ENCODE data around the gene MYH9. TPM values are rescaled to one million over a fixed set of nuclear protein-coding genes. Genes with fewer than 3 reads are reported as not detected.

The MYH9 gene
- polyA plus RNA-seq, 3 donors: 257 to 295 (median 274) TPM

- DNase-seq (ENCODE audit: low read depth in 3 of 3, low spot score in 2 of 3): no peak
Observed at GRCh38 chr22:36387709-36387958, 133 bp downstream of the MYH9 start.

- DNase-seq (ENCODE audit: low read depth in 3 of 3, low spot score in 2 of 3): no peak
Observed at GRCh38 chr22:36386900-36387708, 663 bp downstream of the MYH9 start.

GRCh38 chr22:36386351-36386899 lies 1.3 kb downstream of the MYH9 start:
- no peak for DNase-seq (ENCODE audit: low read depth in 3 of 3, low spot score in 2 of 3)

- DNase-seq (ENCODE audit: low read depth in 3 of 3, low spot score in 2 of 3): no peak
Observed at GRCh38 chr22:36385491-36386350, 2.0 kb downstream of the MYH9 start.

GRCh38 chr22:36384766-36385481 lies 2.8 kb downstream of the MYH9 start:
- no peak for DNase-seq (ENCODE audit: low read depth in 3 of 3, low spot score in 2 of 3)

GRCh38 chr22:36383110-36383581 lies 4.6 kb downstream of the MYH9 start:
- no peak for DNase-seq (ENCODE audit: low read depth in 3 of 3, low spot score in 2 of 3)

- DNase-seq (ENCODE audit: low read depth in 3 of 3, low spot score in 2 of 3): no peak
Observed at GRCh38 chr22:36381513-36382128, 6.1 kb downstream of the MYH9 start.

- DNase-seq (ENCODE audit: low read depth in 3 of 3, low spot score in 2 of 3): no peak
Observed at GRCh38 chr22:36379593-36380361, 8.0 kb downstream of the MYH9 start.

- DNase-seq (ENCODE audit: low read depth in 3 of 3, low spot score in 2 of 3): no peak
Observed at GRCh38 chr22:36378869-36379217, 8.9 kb downstream of the MYH9 start.

- no peak for DNase-seq (ENCODE audit: low read depth in 3 of 3, low spot score in 2 of 3)
Observed at GRCh38 chr22:36378080-36378868, 9.5 kb downstream of the MYH9 start.

- DNase-seq (ENCODE audit: low read depth in 3 of 3, low spot score in 2 of 3): no peak
Observed at GRCh38 chr22:36377022-36377631, 10.6 kb downstream of the MYH9 start.

- DNase-seq (ENCODE audit: low read depth in 3 of 3, low spot score in 2 of 3): no peak
Observed at GRCh38 chr22:36376265-36376664, 11.5 kb downstream of the MYH9 start.

GRCh38 chr22:36375071-36375980 lies 12.4 kb downstream of the MYH9 start:
- DNase-seq (ENCODE audit: low read depth in 3 of 3, low spot score in 2 of 3): no peak

- DNase-seq (ENCODE audit: low read depth in 3 of 3, low spot score in 2 of 3): no peak
Observed at GRCh38 chr22:36374603-36375024, 13.2 kb downstream of the MYH9 start.

- no peak for DNase-seq (ENCODE audit: low read depth in 3 of 3, low spot score in 2 of 3)
Observed at GRCh38 chr22:36373258-36373579, 14.5 kb downstream of the MYH9 start.

GRCh38 chr22:36371920-36372319 lies 15.8 kb downstream of the MYH9 start:
- DNase-seq (ENCODE audit: low read depth in 3 of 3, low spot score in 2 of 3): no peak

- no peak for DNase-seq (ENCODE audit: low read depth in 3 of 3, low spot score in 2 of 3)
Observed at GRCh38 chr22:36369922-36370791, 17.6 kb downstream of the MYH9 start.

Measured in right renal cortex interstitium (tissue), 3 donors.